Measurements from ENCODE around the gene GDAP1L1.

GDAP1L1 gene

GRCh38 chr20:44247131-44247571 lies at the start of gene GDAP1L1:
TSS of gene GDAP1L1 (plus strand) at chr20:44247308. CDS start at chr20:44247335, 27 bp downstream.
- no peak for DNase-seq (ENCODE audit: low read depth)

- DNase-seq (ENCODE audit: low read depth): no peak
These were observed 48.2 kb upstream of the GDAP1L1 start for GRCh38 chr20:44198872-44199271.

- DNase-seq (ENCODE audit: low read depth): no peak
These were observed 47.2 kb upstream of the GDAP1L1 start for GRCh38 chr20:44199877-44200276.

- no peak for DNase-seq (ENCODE audit: low read depth)
These were observed 46.7 kb upstream of the GDAP1L1 start for GRCh38 chr20:44200371-44200770.

GRCh38 chr20:44200983-44201382 lies 46.1 kb upstream of the GDAP1L1 start:
- DNase-seq (ENCODE audit: low read depth): no peak

- no peak for DNase-seq (ENCODE audit: low read depth)
These were observed 43.9 kb upstream of the GDAP1L1 start for GRCh38 chr20:44203161-44203560.

GRCh38 chr20:44204156-44204831 lies 42.8 kb upstream of the GDAP1L1 start:
- DNase-seq (ENCODE audit: low read depth): peak; percentile 84

GRCh38 chr20:44204832-44205215 lies 42.3 kb upstream of the GDAP1L1 start:
- DNase-seq (ENCODE audit: low read depth): no peak

GRCh38 chr20:44206132-44206531 lies 41.0 kb upstream of the GDAP1L1 start:
- no peak for DNase-seq (ENCODE audit: low read depth)

GRCh38 chr20:44207126-44207723 lies 39.9 kb upstream of the GDAP1L1 start:
- no peak for DNase-seq (ENCODE audit: low read depth)

GRCh38 chr20:44208165-44208564 lies 38.9 kb upstream of the GDAP1L1 start:
- no peak for DNase-seq (ENCODE audit: low read depth)

- DNase-seq (ENCODE audit: low read depth): no peak
These were observed 38.3 kb upstream of the GDAP1L1 start for GRCh38 chr20:44208770-44209169.

- DNase-seq (ENCODE audit: low read depth): no peak
These were observed 37.3 kb upstream of the GDAP1L1 start for GRCh38 chr20:44209686-44210405.

GRCh38 chr20:44210406-44211176 lies 36.5 kb upstream of the GDAP1L1 start, which contains the start of gene OSER1:
TSS of gene OSER1 (minus strand) at chr20:44210771. CDS start at chr20:44206957, 3,814 bp downstream.
- peak; percentile 95 for DNase-seq (ENCODE audit: low read depth)

GRCh38 chr20:44211177-44212039 lies 35.7 kb upstream of the GDAP1L1 start:
- no peak for DNase-seq (ENCODE audit: low read depth)

GRCh38 chr20:44212792-44213191 lies 34.3 kb upstream of the GDAP1L1 start:
- no peak for DNase-seq (ENCODE audit: low read depth)

- DNase-seq (ENCODE audit: low read depth): peak; percentile 54
These were observed 32.0 kb upstream of the GDAP1L1 start for GRCh38 chr20:44215125-44215524.

GRCh38 chr20:44217342-44218092 lies 29.6 kb upstream of the GDAP1L1 start:
- DNase-seq (ENCODE audit: low read depth): peak; percentile 51

GRCh38 chr20:44218446-44218845 lies 28.7 kb upstream of the GDAP1L1 start:
- DNase-seq (ENCODE audit: low read depth): no peak

GRCh38 chr20:44219170-44219730 lies 27.9 kb upstream of the GDAP1L1 start:
- no peak for DNase-seq (ENCODE audit: low read depth)

Measured in fibroblast of the conjunctiva (primary cell).